Esophagus mucosa (tissue), 1 donor: Measurements from ENCODE around the gene RABGAP1L. TPM values are rescaled to one million over a fixed set of nuclear protein-coding genes. Genes with fewer than 3 reads are reported as not detected.
A peak's percentile ranks its signal among the peaks of the same experiment; 100 is the strongest.
"Not testable (repeated sequence)": the region's sequence is repeated elsewhere in the genome, so short reads cannot be mapped to it uniquely, and the experiment has no call there.

Source experiments
- ATAC-seq: fragments of 200-7000 bp; cut with Tn5 transposase; one replicate; pipeline ENCODE4 v1.9.1; 2020
- total RNA-seq: library from RNA; stranded (reverse); gene quantifications from one replicate; pipeline ENCODE4 v1.2.4, GENCODE V29; 2023
- donor health status: DM: yes; HTN: yes; CAD: no.

The RABGAP1L gene
- total RNA-seq, 1 donor from 2014 or later: 25.3 TPM

DNA sequence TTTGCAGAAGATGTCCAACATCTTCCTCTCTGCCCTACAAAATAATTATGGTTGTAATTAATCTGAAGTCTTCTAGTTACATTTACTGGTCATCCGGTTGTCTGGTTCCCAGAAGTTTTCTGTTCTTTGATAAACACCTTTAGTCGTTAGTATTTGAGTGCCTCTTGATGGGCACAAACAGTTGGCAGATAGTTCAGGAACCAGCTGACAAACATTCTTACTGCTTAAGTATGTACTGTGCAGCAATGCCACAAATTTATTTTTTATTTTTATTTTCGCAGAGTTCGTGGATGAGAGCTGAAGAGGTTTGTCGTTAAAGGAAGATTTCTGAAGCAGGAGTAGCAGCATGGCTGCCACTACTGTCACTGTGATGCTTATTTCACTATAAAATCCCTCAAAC lies 84.7 kb downstream of the RABGAP1L start:
- ATAC-seq: no peak

DNA sequence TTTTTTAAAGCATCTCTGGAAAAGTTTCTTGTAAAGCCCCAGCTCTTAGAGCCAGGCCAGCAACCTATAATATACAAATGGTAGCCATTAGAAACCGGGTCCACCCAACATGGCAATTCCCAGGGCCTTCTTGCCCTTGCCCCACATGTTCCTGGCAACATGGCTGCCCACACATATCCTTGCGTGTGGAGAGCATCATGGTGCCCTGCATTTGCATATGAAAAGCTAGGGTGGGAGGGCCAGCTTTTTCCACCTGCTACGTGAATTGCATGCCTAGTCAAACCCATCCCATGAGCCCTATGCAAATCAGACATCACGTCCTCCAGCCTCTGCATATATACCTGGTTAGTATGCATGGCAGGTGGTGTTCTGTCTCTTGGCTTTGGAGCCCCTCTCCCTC lies 88.2 kb downstream of the RABGAP1L start:
- no peak for ATAC-seq

DNA sequence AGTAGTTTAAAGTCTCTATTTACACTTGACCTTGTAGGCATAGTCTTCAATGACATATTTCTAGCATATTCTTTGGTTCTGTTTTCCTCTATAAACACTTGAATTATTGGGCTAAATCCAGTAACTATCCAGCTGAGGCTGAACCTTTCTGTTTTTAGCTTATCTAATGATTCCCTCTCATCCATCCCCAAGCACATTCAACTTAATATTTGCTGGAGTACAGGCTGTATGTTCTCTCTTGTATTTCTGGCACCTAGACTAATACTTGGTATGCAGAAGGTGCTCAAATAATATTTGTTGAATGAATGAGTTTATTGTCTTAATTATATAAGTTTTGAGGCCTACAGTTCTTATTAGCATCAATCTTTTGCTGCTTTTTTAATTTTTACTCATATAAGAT lies 88.7 kb downstream of the RABGAP1L start:
- no peak for ATAC-seq

DNA sequence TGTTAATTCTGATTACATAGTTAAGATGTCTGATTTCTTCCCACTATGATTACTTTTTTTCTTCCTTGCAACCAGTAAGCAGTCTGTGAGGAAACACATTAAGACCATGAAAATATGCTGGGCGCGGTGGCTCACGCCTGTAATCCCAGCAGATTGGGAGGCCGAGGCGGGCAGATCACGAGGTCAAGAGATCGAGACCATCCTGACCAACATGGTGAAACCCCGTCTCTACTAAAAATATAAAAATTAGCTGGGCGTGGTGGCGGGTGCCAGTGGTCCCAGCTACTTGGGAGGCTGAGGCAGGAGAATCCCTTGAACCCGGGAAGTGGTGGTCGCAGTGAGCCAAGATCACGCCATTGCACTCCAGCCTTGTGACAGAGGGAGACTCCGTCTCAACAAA lies 97.1 kb downstream of the RABGAP1L start:
- ATAC-seq: not testable (repeated sequence)

DNA sequence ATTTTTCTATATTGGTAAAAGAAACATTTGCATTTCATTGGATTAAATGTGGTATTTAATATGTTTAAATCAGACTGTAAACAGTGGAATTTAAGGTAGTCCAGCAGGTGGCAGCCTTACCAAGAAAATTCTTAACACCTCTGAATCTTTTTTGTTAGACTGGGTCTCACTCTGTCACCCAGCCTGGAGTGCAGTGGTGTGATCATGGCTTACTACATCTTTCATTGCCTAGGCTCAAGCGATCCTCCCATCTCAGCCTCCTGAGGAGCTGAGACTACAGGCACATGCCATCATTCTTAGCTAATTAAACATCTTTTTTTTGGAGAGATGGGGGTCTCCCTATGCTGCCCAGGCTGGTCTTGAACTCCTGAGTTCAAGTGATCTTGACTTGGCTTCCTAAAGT lies 98.8 kb downstream of the RABGAP1L start:
- peak; percentile 69 for ATAC-seq

DNA sequence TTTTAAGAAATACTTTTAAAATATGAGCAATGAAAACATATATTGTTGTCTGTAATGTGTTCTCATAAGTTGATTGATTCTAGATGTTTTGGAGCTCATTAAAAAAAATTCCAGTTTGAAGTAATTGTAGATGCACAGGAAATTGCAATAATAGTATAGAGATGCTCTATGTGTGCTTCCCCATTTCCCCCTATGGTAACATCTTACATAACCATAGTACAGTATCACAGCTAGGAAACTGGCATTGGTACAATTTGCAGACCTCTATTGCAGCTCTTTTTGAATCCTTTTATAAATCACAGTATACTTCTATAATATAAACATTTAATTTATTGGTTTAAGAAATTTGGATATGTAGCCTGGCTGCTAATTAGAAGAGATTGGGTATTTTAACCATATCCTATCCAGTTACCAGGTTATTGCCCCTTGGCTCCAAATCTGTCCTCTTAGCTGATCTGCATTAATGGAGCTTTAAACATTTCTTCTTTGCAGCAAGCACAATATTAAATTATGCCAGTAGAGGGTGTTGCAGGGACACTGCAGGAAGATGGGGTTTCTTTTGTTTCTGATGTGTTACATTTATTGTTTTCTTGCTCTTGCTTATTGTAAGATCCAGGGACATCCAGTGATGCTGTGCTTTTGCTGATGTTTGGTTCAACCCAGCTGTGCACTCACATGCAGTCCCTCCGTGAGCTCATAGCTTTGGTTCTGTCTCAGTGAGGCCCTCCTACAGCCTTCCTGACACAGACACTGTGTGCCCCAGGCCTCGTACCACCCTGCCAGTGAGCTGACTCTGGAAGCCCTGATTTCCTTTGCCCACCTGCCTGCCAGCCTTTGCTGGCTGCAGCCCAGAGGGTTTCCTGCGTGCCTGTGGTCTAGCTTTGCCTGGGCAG lies 103.3 kb downstream of the RABGAP1L start:
- peak; percentile 50 for ATAC-seq

DNA sequence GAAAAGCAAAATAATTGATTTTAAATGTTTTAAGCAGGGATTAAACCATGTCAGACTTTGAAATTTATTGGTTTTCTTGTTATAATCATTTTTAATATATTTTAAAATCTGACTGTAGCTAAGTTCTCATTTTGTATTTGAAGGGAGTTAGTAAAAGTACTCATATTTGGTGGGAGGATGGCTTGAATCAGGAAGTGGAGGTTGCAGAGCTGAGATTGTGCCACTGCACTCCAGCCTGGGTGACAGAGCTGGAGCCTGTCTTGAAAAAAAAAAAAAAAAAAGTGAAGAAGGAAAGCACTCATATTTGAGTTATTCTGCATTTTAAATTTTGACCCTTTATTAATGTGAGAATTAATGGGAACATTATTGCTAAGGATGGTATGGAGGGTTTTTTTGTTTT lies 106.0 kb downstream of the RABGAP1L start:
- no peak for ATAC-seq

DNA sequence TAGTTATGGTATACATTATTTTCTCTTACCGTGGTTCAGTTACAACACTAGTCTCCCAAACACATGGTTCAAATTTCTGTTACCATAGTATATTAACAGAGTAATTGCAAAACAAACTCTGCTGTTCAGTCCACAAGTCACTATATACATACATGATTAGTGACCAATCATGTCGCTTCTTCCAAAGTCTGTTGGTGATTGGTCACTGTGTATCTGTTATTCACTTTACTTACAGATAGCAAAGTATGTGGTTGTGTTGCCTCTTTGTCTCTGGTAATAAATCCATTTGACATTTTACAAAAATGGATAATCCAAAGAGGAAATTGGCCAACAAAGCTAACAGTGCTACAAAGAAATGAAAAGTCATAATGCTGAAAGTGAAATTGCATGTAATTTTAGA lies 107.2 kb downstream of the RABGAP1L start:
- ATAC-seq: no peak

DNA sequence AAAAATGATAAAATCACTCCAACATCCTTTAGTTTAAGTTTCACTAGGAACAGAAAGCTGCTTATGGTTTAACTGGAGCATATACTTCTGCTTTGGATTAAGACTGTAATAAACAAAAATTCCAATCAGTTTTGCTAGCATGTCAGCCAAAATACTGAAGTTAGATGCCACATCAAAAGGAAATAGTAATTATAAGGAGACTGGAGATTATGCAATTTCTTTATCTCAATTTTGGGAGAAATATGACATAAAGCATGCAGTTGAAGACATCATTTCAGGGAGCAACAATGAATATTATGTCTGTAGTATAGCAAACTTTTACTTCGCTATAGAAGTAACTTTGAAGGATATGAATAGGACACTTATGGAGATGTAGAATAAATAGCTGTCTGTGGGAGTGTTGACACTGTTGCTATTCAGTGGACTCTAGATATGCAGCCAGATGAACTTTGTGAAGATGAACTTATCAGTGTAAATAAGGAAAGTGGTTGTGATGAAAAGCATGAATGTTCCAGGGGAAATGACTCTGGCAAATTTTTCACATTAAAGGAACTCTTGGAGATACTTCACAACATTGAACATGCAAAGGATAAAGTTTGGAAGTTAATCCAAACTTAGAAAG lies 107.8 kb downstream of the RABGAP1L start:
- ATAC-seq: no peak

DNA sequence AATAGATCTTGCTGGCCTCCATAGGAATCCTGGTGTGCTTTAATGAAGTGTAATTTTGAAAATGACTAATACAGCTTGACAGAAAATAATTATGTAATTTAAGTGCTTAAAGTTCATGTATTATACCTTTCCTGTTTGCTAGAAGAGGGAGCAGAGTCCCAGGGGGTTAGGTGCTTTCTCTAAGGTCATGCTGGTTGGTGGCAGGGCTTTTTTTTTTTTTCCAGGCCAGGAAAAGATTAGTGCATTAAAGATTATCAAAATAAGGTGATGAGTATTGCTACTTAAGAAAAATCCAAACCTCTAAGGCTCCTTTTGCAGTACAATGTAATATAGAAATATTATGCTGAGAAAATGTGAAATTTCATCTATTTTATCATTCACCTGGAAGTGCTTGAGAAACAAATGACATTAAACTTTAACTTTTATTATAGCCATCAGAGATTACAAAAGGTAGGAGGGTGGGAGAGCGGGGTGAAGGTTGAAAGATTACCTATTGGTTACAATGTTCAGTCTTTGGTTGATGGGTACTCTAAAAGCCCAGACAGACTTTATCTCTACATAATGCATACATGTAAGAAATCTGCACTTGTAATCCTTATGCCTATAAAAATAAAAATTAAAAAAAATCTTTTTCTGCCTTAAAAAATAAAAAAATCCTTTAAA lies 110.8 kb downstream of the RABGAP1L start:
- no peak for ATAC-seq

DNA sequence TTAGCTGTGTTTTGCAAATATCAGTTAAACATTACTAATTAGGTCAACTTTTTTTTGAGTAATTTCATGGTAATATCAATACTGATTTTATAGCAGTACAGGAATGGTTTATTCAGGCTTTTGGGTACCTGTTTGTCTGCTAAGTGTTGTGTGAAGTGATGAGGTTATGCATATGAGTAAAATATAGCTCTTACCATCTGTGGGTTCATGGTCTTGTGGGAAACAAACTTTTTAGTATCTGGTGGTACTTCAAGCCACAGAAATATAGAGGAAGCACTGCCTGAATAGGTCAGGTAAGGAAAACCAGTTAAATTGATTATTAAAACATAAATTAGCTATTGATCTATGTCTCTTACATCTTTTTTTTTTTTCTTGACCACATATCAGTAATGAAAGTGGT lies 113.9 kb downstream of the RABGAP1L start:
- ATAC-seq: no peak

DNA sequence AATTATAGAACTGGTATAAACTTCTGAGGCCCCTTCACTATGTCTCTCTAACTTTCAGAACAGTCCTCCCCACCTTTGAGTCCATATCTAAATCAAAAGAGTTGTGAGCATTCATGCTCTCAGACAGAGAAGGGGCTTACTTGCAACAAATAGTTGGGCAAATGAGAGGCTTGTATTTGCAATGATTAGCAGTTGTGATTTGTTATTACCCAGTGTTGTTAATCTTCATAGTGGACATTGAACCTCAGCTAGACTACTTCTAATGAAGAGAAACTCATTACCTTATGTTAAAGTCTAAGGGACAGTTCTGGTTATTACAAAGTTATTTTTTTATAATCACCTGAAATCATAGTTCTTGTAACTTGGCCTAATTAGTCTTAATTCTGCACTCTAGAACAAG lies 114.5 kb downstream of the RABGAP1L start:
- no peak for ATAC-seq

DNA sequence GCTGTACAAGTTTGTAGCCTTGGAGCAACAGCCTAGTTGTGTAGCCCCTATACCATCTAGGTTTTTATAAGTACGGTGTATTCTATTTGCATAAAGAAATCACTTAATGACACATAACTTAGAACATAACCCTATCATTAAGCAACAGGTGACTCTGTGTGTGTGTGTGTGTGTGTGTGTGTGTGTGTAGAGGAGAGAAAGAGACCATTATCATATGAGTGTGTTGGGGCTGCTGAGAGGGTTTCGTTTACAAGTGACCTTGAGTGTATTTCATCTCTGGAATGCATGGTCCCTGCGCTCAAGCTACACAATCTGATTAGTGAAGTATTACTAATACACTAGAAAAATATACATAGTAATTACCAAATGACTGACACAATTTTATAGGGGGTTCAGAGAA lies 115.1 kb downstream of the RABGAP1L start:
- ATAC-seq: no peak

DNA sequence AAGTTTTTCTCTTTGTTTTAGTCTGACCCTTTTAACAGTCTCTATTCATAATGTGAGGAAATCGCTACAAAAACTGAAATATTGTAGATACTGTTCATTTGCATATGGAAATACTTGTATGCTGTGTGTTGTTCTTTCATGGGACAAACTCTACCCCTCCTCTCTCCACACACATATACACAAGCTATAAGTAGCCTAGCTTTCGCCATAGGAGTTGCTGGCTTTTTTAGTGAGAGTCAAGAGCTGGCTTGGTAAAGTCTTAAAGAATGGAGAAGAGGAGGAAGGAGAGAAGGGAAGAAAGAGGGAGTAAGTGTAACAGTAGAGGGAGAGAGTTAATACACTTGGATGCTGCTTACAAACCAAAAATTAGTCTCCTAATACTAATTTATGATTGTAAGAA lies 115.6 kb downstream of the RABGAP1L start:
- no peak for ATAC-seq

DNA sequence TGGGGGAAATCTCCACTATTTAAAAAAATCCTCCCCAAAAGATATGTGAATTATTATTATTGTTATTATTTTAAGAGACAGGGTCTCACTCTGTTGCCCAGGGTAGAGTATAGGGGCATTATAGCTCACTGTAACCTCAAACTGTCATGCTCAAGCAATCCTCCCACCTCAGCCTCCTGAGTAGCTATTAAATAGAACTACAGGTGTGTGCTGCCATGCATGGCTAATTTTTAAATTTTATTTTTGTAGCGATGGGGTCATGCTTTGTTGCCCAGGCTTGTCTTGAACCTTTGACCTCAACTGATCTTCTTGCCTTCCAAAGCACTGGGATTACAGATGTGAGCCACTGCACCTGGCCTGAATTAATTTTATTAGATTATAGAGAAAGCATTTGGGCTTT lies 116.8 kb downstream of the RABGAP1L start:
- no peak for ATAC-seq

DNA sequence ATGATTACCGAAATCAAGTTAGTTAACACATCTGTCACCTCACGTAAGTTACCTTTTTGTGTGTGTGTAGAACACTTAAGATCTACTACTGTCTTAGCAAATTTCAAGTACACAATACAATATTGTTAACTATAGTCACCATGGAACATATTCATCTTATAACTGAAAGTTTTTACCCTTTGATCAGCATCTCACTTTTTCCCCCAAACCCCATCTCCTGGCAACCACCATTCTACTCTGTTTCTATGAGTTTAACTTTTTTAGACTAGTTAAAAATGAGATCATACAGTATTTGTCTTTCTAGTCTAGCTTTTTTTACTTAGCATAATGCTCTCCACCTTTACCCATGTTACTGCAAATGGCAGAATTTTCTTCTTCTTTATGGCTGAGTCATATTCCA lies 124.7 kb downstream of the RABGAP1L start:
- ATAC-seq: no peak

DNA sequence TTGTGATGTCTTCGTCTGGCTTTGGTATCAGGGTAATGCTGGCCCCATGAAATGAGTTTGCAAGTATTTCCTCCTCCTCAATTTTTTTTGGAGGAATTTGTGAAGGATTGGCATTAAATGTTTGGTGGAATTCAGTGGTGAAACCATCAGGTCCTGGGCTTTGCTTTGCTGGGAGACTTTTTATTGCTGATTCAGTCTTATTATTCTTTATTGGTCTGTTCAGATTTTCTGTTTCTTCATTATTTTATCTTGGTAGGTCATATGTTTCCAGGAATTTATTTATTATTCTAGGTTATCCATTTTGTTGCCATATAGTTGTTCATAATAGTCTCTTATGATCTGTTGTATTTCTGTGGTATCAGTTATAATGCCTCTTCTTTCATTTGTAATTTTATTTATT lies 126.7 kb downstream of the RABGAP1L start:
- no peak for ATAC-seq

DNA sequence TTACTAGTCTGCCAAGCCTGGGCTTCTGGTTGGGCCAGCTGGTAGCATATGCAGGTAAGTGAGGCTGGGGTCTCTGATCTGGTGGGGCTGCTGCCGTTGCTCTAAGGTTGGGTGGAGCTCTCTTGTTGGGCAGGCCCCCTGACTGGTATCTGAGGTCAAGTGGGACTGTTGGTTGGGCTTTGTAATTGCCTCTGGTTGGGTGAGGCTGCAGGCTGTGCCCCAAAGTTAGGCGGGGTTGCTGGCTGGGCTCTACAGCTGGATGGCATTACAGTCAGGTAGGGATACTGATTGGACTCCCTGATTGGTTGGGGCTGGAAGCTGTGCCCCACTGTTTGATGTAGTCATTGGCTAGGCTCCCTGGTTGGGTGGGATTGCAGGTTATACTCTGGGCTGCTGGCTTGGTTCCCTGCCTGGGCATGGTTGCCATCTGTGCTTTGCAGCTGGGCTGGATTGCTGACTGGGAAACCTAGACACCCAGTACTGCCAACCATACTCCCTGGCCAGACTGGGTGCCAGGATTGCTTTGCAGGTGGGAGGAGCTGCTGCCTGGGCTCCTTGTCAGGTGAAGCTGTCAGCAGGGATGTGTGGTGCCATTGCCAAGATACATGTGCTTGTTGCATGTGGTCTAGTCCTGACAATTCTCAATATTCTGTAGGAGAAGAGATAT lies 130.5 kb downstream of the RABGAP1L start:
- no peak for ATAC-seq

DNA sequence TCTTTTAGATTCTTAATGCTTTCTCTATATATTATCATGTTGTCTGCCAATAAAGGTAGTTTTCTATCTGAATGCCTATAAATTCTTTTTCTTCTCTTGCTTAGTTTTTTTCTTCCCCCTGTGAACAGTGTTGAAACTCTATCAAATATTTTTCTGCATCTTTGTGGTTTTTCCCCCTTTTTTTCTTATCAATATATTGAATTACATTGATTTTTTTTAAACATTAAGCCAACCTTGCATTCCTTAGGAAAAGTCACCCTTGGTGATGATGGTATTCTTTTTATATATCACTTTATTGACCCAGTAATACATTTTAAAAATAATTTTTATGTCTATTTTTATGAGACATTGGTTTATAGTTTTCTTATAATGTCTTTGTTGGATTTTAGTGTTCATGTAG lies 131.7 kb downstream of the RABGAP1L start:
- no peak for ATAC-seq

DNA sequence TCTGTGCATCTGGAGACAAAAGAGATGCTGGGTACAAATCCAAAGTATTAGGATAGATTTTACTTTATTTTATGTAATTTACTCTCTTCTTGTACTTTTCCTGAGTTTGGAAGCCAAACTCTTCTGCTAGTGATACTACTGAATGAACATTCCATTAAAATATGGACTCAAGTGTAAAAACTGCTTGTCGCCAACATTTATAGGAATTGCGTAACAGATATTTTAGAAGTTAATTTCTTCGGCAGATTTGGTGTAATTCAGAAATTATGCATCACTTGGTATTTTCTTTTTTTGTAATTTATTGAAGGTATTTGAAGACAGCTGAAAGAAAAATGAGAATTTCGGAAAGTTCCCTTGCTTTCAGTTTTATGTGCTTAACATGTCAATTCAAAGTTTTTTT lies 137.0 kb downstream of the RABGAP1L start:
- ATAC-seq: no peak

DNA sequence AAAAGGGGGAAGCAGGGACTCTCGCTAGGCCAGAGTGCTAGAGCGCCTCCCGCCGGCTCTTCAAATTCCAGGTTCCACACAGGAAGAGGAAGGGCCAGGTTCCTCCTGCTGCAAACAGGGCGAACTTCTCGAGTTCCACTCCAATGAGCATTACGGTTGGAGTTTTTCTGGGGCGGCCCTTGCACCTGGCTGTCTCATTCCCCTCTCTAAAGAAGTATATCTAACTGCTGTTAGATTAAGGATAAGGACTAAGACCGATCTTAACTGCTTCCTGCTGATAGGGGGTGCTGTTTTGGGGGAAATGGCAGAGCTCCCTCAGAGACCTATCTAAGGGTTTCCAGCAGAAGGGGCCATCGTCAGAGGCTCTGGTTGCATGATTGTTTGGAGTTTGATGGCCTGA lies 138.0 kb downstream of the RABGAP1L start:
- ATAC-seq: no peak

DNA sequence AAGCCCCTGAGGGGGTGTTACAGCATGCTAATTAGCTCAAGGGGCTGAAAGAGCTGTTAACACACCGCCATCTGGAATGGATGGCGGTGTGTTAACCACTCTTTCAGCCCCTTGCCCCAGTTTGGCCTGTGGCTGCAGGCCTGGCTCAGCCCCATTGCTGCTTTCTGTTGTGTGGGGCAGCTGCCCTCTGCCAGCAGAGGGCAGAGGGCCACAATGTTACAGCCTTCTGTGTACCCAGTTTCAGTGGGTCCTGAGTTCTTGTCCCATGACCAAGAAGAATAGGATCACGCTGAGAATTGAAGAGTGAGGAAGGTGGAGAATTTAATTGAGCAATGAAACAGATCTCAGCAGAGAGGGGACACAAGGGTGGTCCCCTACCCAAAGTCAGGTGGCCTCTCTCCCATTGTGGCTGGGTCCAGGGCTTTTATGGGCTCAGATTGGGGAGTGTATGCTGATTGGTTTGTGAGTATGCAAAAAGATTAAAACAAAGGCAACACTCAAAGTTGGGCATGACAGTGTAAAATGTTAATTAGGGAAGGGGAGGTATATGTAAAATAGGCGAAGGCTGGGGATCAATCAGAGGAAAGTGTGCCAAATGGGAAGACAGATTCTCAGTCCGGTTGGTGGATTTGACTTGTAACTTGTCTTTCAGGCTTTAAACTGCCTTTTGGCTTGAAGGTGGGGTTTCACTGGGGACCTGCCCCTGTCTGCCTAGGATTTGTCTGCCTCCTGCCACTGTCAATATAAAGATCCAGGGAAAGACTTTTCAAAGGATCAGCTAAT lies 142.2 kb downstream of the RABGAP1L start:
- ATAC-seq: no peak
